HG03103 (cell line): ENCODE data around the gene SHISA2.

Experiments
- ATAC-seq: cut with Tn5 transposase; IDR thresholded peaks from one replicate; pipeline ENCODE4 v1.9.1; 2021; ENCODE audit warnings: low read depth; ENCODE audit not compliant: unreplicated experiment

Gene SHISA2

GRCh38 chr13:26050568-26051230 lies 1.1 kb downstream of the SHISA2 start:
- no peak for ATAC-seq

GRCh38 chr13:26048741-26049140 lies 3.1 kb downstream of the SHISA2 start:
- ATAC-seq = no peak

GRCh38 chr13:26047040-26047439 lies 4.8 kb downstream of the SHISA2 start:
- ATAC-seq = no peak

GRCh38 chr13:26046639-26047038 lies 5.2 kb downstream of the SHISA2 start:
- ATAC-seq = no peak

GRCh38 chr13:26045142-26045541 lies 6.7 kb downstream of the SHISA2 start:
- no peak for ATAC-seq

- no peak for ATAC-seq
Observed at GRCh38 chr13:26042785-26043184, 9.0 kb downstream of the SHISA2 start.

GRCh38 chr13:26041444-26041843 lies 10.4 kb downstream of the SHISA2 start:
- no peak for ATAC-seq

- ATAC-seq = no peak
Observed at GRCh38 chr13:26038931-26039475, 12.8 kb downstream of the SHISA2 start.

GRCh38 chr13:26037302-26037701 lies 14.5 kb downstream of the SHISA2 start:
- no peak for ATAC-seq

- ATAC-seq = no peak
Observed at GRCh38 chr13:26036383-26036782, 15.4 kb downstream of the SHISA2 start.

- no peak for ATAC-seq
Observed at GRCh38 chr13:26034018-26034417, 17.8 kb downstream of the SHISA2 start.

- ATAC-seq = no peak
Observed at GRCh38 chr13:26030331-26030730, 21.5 kb downstream of the SHISA2 start.

- no peak for ATAC-seq
Observed at GRCh38 chr13:26029581-26030136, 22.2 kb downstream of the SHISA2 start.

GRCh38 chr13:26026211-26026610 lies 25.6 kb downstream of the SHISA2 start:
- ATAC-seq = no peak

GRCh38 chr13:26025771-26026170 lies 26.0 kb downstream of the SHISA2 start:
- no peak for ATAC-seq

- no peak for ATAC-seq
Observed at GRCh38 chr13:26025196-26025595, 26.6 kb downstream of the SHISA2 start.

- ATAC-seq = no peak
Observed at GRCh38 chr13:26024558-26024957, 27.3 kb downstream of the SHISA2 start.

- no peak for ATAC-seq
Observed at GRCh38 chr13:26022538-26023292, 29.1 kb downstream of the SHISA2 start.

GRCh38 chr13:26021956-26022355 lies 29.9 kb downstream of the SHISA2 start:
- ATAC-seq = no peak

GRCh38 chr13:26021516-26021915 lies 30.3 kb downstream of the SHISA2 start:
- no peak for ATAC-seq

- ATAC-seq = no peak
Observed at GRCh38 chr13:26020891-26021290, 30.9 kb downstream of the SHISA2 start.
